Measurements from ENCODE around the gene AGRN. TPM values are rescaled to one million over a fixed set of nuclear protein-coding genes. Genes with fewer than 3 reads are reported as not detected.
"Not testable (repeated sequence)": the region's sequence is repeated elsewhere in the genome, so short reads cannot be mapped to it uniquely, and the experiment has no call there.

Gene AGRN
- total RNA-seq, 1 donor from 2014 or later: 17.6 TPM

- DNase-seq (ENCODE audit: low spot score): no peak
These were observed 70.8 kb downstream of the AGRN start for GRCh38 chr1:1090424-1091343.

GRCh38 chr1:1091344-1092148 is 71.6 kb downstream of the AGRN start:
- DNase-seq (ENCODE audit: low spot score): no peak

- no peak for DNase-seq (ENCODE audit: low spot score)
These were observed 72.4 kb downstream of the AGRN start for GRCh38 chr1:1092149-1092855.

GRCh38 chr1:1092894-1093609 is 73.1 kb downstream of the AGRN start:
- no peak for DNase-seq (ENCODE audit: low spot score)

- no peak for DNase-seq (ENCODE audit: low spot score)
These were observed 73.7 kb downstream of the AGRN start for GRCh38 chr1:1093610-1093943.

- no peak for DNase-seq (ENCODE audit: low spot score)
These were observed 75.1 kb downstream of the AGRN start for GRCh38 chr1:1094981-1095380.

GRCh38 chr1:1096136-1096535 is 76.2 kb downstream of the AGRN start:
- DNase-seq (ENCODE audit: low spot score): not testable (repeated sequence)

GRCh38 chr1:1098681-1099421 is 78.9 kb downstream of the AGRN start:
- peak; percentile 55 for DNase-seq (ENCODE audit: low spot score)

- DNase-seq (ENCODE audit: low spot score): no peak
These were observed 79.7 kb downstream of the AGRN start for GRCh38 chr1:1099506-1100183.

- peak; percentile 62 for DNase-seq (ENCODE audit: low spot score)
These were observed 80.4 kb downstream of the AGRN start for GRCh38 chr1:1100296-1100695.

- no peak for DNase-seq (ENCODE audit: low spot score)
These were observed 81.6 kb downstream of the AGRN start for GRCh38 chr1:1101503-1101902.

- DNase-seq (ENCODE audit: low spot score): not testable (repeated sequence)
These were observed 84.2 kb downstream of the AGRN start for GRCh38 chr1:1104152-1104551.

Other genes with a start within 250 kb of the AGRN start
- 2.8 TPM for gene SAMD11, start 96.2 kb upstream of the AGRN start, total RNA-seq
- gene NOC2L, start 60.9 kb upstream of the AGRN start, total RNA-seq: 49.8 TPM
- gene KLHL17, start 59.5 kb upstream of the AGRN start, total RNA-seq: 8.8 TPM
- 0.39 TPM for gene PLEKHN1, start 53.6 kb upstream of the AGRN start, total RNA-seq
- gene PERM1, start 38.0 kb upstream of the AGRN start, total RNA-seq: not detected
- gene HES4, start 20.0 kb upstream of the AGRN start, total RNA-seq: 25.5 TPM
- 47.0 TPM for gene ISG15, start 6.6 kb upstream of the AGRN start, total RNA-seq
- not detected for gene RNF223, start 54.2 kb downstream of the AGRN start, total RNA-seq
- 9.0 TPM for gene C1orf159, start 96.0 kb downstream of the AGRN start, total RNA-seq
- 1.4 TPM for gene TTLL10, start 153.8 kb downstream of the AGRN start, total RNA-seq
- 0.80 TPM for gene TNFRSF18, start 186.5 kb downstream of the AGRN start, total RNA-seq
- 10.7 TPM for gene TNFRSF4, start 194.0 kb downstream of the AGRN start, total RNA-seq
- 144 TPM for gene SDF4, start 211.9 kb downstream of the AGRN start, total RNA-seq
- gene B3GALT6, start 212.1 kb downstream of the AGRN start, total RNA-seq: 14.1 TPM
- gene C1QTNF12, start 226.6 kb downstream of the AGRN start, total RNA-seq: 2.9 TPM